Epithelial cell of esophagus (primary cell): ENCODE results near the gene PARD3B.

Experiments
- DNase-seq: peaks from one replicate; pipeline ENCODE4 v3.0.0; 2010; ENCODE audit warnings: low read depth
- H3K4me3 ChIP-seq: 2 replicates; pipeline ENCODE4 v1.5.1; 2011; ENCODE audit warnings: mild to moderate bottlenecking, low read length, control low read depth
- CTCF ChIP-seq: IDR thresholded peaks from 2 replicates; pipeline ENCODE4 v1.5.1; 2011; ENCODE audit warnings: low read depth, mild to moderate bottlenecking, low read length, control low read depth, inconsistent platforms; ENCODE audit not compliant: insufficient read depth; ENCODE audit errors: missing control alignments

Gene PARD3B

DNA sequence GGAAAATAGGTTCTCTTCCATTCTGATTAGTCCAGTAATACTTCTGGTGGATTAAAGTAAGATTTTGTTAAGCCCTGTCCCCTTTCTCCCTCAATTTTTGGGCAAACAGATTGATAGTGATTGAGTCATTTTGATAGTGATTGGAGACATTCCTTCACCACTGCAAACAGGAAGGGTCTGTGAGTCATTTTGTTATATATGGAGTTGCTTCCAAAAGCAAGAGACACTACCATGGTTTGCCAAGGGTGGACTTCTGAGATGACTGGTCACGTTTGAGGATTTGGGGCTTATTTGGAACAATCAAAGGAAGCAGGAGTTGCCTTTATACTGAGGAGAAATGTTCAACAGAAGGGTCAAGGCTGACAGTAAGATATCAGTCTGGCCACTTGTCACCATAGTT, 249.9 kb downstream of the PARD3B start:
- H3K4me3 ChIP-seq = no peak overlapping the region
- TF ChIP-seq CTCF = no peak
- peak; percentile 2 for DNase-seq

GRCh38 chr2:204796581-204796980, 251.3 kb downstream of the PARD3B start:
- DNase-seq = no peak
- TF ChIP-seq CTCF = no peak
- H3K4me3 ChIP-seq = no peak overlapping the region

DNA sequence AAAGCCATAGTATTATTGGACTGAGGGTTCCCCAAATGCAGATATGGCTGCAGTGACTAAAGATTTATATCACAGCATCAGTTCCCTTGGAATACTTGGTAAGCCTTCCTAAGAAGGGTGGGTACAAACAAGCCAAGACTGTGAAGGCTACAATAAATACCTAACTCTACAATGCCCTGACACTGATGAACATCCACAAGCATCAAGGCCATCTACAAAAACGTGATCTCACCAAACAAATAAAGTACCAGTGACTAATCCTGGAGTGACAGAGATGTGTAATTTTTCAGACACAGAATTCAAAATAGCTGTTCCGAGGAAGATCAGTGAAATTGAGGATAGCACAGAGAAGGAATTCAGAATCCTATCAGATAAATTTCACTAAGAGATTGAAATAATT, 254.5 kb downstream of the PARD3B start:
- no peak for TF ChIP-seq CTCF
- no peak for DNase-seq
- H3K4me3 ChIP-seq = no peak overlapping the region

DNA sequence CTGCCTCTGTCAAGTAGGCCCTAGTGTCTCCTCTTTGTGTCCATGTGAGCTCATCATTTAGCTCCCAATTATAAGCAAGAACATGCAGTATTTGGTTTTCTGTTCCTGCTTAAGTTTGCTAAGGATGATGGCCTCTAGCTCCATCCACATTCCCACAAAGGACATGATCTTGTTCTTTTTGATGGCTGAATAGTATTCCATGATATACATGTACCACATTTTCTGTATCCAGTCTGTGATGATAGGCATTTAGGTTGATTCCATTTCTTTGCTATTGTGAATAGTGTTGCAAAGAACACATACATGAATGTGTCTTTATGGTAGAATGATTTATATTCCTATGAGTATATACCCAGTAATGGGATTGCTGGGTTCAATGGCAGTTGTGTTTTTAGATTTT, 263.2 kb downstream of the PARD3B start:
- DNase-seq = no peak
- no peak for TF ChIP-seq CTCF
- no peak overlapping the region for H3K4me3 ChIP-seq

GRCh38 chr2:204824751-204825453, 279.6 kb downstream of the PARD3B start:
- peak; percentile 32 for DNase-seq
- TF ChIP-seq CTCF = no peak
- no peak overlapping the region for H3K4me3 ChIP-seq

DNA sequence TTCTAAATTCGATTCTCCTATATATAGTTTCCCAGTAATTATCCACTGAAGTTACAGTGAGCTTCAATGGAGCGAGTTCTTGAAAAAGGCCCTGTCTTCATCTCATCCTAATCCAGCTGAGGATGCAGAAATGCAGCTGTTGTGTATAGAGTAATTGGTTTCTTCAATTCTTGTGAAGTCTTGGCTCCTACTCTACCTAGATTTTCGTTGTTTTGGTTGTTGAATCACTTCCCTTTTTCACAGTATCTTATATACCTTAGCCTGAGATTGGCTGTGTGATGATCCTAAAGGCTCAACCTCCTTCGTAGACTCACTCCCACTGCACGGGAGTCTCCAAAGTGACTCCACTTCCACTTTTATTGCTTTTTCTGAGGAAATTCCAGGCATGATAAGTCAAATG, 280.4 kb downstream of the PARD3B start:
- no peak for DNase-seq
- no peak for TF ChIP-seq CTCF
- H3K4me3 ChIP-seq = no peak overlapping the region

- no peak for TF ChIP-seq CTCF
- DNase-seq = no peak
- no peak overlapping the region for H3K4me3 ChIP-seq
Observed at GRCh38 chr2:204827701-204828590, 282.7 kb downstream of the PARD3B start.
